ENCODE results near the gene SERPINB2.

SERPINB2 gene, protein sequence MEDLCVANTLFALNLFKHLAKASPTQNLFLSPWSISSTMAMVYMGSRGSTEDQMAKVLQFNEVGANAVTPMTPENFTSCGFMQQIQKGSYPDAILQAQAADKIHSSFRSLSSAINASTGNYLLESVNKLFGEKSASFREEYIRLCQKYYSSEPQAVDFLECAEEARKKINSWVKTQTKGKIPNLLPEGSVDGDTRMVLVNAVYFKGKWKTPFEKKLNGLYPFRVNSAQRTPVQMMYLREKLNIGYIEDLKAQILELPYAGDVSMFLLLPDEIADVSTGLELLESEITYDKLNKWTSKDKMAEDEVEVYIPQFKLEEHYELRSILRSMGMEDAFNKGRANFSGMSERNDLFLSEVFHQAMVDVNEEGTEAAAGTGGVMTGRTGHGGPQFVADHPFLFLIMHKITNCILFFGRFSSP

DNA sequence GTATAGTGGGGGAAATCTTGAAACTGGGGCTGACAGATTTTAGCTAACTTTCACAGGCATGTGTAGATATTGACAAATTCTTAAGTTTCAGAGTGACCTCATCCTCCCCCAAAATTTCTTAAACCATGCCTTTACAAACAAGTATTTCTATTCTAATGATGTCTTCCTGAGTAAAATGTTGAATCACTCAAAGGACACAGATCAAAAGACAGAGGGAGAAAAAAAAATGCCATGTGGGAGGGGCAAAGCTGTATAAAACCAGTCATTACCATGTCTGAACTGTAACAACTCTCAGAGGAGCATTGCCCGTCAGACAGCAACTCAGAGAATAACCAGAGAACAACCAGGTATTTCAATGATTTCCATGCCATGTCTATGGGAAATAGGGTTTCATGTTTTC, at the start of gene SERPINB2:
Gene SERPINB2 (plus strand): TSS at position 282 of the 400 bp plus-strand sequence. CDS start 3,740 bp downstream, outside the sequence.
- TF ChIP-seq, protein P1, sequence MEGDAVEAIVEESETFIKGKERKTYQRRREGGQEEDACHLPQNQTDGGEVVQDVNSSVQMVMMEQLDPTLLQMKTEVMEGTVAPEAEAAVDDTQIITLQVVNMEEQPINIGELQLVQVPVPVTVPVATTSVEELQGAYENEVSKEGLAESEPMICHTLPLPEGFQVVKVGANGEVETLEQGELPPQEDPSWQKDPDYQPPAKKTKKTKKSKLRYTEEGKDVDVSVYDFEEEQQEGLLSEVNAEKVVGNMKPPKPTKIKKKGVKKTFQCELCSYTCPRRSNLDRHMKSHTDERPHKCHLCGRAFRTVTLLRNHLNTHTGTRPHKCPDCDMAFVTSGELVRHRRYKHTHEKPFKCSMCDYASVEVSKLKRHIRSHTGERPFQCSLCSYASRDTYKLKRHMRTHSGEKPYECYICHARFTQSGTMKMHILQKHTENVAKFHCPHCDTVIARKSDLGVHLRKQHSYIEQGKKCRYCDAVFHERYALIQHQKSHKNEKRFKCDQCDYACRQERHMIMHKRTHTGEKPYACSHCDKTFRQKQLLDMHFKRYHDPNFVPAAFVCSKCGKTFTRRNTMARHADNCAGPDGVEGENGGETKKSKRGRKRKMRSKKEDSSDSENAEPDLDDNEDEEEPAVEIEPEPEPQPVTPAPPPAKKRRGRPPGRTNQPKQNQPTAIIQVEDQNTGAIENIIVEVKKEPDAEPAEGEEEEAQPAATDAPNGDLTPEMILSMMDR (IDR thresholded peaks at IDR 0.05; ENCODE audit: borderline replicate concordance, control extremely low read depth, extremely low read depth, insufficient read depth, missing control alignments): no peak
- in situ Hi-C loops (cut with MboI; ENCODE audit: low sequenced_read_pairs, unreplicated experiment): no loop called here
- DNase-seq (ENCODE audit: low spot score): no peak

DNA sequence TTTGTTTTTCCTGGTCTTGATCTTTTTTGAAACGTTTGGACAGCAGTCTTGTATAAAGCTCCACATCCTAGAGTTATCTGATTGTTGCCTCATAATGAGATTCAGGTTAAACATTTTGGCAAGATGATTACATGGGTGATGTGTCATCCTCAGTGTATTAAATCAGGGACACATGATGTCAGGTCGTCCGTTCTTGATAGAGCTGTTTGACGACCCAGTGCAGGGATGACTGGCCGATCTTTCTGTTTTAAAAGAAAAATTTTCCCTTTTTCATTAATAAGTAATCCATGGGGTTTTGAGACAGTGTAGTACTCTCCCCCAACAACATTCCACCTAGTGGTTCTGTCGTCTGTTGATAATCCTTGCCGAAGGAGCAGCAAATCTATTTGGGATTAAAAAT, 44.5 kb upstream of the SERPINB2 start:
- no peak for DNase-seq (ENCODE audit: low spot score)
- in situ Hi-C loops (cut with MboI; ENCODE audit: low sequenced_read_pairs, unreplicated experiment): loop anchor here (10.0 kb wide), 2 partner anchors 92 to 318 kb away; no protein-coding TSS in a partner anchor
- TF ChIP-seq, protein P1 (IDR thresholded peaks at IDR 0.05; ENCODE audit: borderline replicate concordance, control extremely low read depth, extremely low read depth, insufficient read depth, missing control alignments): no peak

- no peak for DNase-seq (ENCODE audit: low spot score)
- in situ Hi-C loops (cut with MboI; ENCODE audit: low sequenced_read_pairs, unreplicated experiment): loop anchor here (10.0 kb wide), 2 partner anchors 91 to 319 kb away; no protein-coding TSS in a partner anchor
- TF ChIP-seq, protein P1 (IDR thresholded peaks at IDR 0.05; ENCODE audit: borderline replicate concordance, control extremely low read depth, extremely low read depth, insufficient read depth, missing control alignments): peak; percentile 18
Measured at GRCh38 chr18:63844254-63844653, 43.3 kb upstream of the SERPINB2 start.

DNA sequence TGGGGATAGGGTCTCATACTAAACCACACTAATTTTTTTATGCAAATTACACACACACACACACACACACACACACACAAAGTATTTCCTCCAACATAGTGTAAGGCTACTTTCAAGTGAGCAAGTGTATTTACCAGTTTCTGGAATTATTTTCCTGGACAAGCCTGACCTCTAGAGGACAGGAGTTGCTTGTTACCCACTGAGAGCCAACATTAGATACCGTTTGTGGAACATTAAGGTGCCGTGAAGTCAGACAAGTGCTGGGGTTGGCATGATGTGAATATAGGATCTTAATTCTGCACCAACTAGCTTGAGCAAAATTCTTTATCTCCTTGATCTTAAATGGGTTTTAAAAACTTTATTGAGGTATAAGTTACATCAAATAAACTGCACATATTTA, 39.3 kb upstream of the SERPINB2 start:
- TF ChIP-seq, protein P1 (IDR thresholded peaks at IDR 0.05; ENCODE audit: borderline replicate concordance, control extremely low read depth, extremely low read depth, insufficient read depth, missing control alignments): peak; percentile 65
- in situ Hi-C loops (cut with MboI; ENCODE audit: low sequenced_read_pairs, unreplicated experiment): loop anchor here (10.0 kb wide), 2 partner anchors 87 to 323 kb away; no protein-coding TSS in a partner anchor
- no peak for DNase-seq (ENCODE audit: low spot score)

- in situ Hi-C loops (cut with MboI; ENCODE audit: low sequenced_read_pairs, unreplicated experiment): no loop called here
- TF ChIP-seq, protein P1 (IDR thresholded peaks at IDR 0.05; ENCODE audit: borderline replicate concordance, control extremely low read depth, extremely low read depth, insufficient read depth, missing control alignments): peak; percentile 55
- DNase-seq (ENCODE audit: low spot score): no peak
Measured at GRCh38 chr18:63850020-63850419, 37.5 kb upstream of the SERPINB2 start.

- no peak for DNase-seq (ENCODE audit: low spot score)
- in situ Hi-C loops (cut with MboI; ENCODE audit: low sequenced_read_pairs, unreplicated experiment): no loop called here
- TF ChIP-seq, protein P1 (IDR thresholded peaks at IDR 0.05; ENCODE audit: borderline replicate concordance, control extremely low read depth, extremely low read depth, insufficient read depth, missing control alignments): no peak
Measured at GRCh38 chr18:63850636-63851035, 36.9 kb upstream of the SERPINB2 start.

Measured in GM13976 (cell line).